HG03097 (cell line): Measurements from ENCODE around the gene CD44.
"Not testable (repeated sequence)": the region's sequence is repeated elsewhere in the genome, so short reads cannot be mapped to it uniquely, and the experiment has no call there.

ENCODE experiments used
- ATAC-seq: cut with Tn5 transposase; IDR thresholded peaks from one replicate; pipeline ENCODE4 v1.9.1; 2021; ENCODE audit not compliant: unreplicated experiment, low FRiP score

Gene CD44

GRCh38 chr11:35206616-35207015 is 67.6 kb downstream of the CD44 start:
- ATAC-seq = no peak

- no peak for ATAC-seq
These were observed 68.8 kb downstream of the CD44 start for GRCh38 chr11:35207471-35208403.

DNA sequence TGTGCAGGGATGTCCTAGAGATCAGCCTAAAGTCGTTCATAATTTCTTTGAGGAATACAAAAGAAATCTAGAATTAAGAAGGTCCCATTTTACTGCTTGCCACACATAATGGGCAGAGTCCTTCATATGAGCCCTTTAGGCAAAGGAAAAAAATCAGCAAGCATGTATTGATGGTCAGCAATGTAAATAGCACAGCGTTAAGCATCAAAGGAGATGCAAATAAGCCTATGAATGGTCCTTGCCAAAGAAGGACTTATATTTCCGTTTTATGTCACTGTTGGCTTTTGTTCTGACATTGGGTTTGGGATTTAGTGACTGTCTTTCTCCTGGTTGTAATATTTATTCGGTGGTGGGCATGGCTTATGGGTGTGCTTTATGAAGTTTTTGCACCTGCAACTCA is 69.8 kb downstream of the CD44 start:
- ATAC-seq = no peak

GRCh38 chr11:35210876-35211546 is 72.0 kb downstream of the CD44 start:
- ATAC-seq = no peak

GRCh38 chr11:35211952-35212351 is 73.0 kb downstream of the CD44 start:
- no peak for ATAC-seq

DNA sequence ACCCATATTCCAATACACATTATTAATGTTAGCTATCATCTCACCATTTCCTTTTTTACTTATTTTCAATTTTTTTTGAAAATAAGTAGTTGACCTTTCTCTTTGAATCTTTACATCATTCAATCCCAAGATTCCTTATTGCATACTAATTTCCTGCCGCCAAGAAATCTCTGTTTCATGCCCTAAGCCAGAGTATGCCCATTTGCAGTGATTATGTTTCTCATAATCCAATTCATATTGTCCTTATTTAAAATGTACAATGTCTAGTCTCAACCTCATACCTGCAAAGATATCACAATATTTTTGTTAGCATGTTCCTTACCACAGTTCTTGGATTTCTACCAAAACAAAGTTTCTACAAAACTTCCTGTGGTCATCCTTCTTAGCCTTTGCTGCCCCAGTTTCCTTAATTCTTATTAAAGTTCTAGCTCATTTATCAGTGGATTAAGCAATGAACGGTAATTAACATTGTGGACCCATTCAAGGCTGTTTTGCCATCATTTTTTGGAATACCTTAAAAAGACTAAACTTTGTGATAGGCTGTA is 75.3 kb downstream of the CD44 start:
- ATAC-seq = no peak

GRCh38 chr11:35214792-35215193 is 75.8 kb downstream of the CD44 start:
- no peak for ATAC-seq

DNA sequence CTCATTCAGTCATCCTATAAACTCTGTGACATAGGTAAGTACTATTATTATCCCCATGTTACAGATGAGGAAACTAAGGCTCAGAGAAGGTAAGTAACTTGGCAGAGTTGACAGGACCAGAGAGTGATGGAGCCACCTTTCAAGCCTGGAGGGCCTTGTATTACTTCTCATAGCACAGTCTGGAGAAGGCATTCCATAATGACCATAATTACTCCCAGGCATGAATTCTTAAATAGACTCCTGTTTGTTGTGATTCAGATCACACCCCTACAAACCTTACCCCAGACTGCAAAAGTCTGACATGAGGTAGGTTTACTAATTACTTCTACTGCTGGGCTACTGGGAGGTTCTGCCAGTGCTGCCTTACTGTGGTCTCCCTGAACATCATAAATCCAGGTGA is 77.0 kb downstream of the CD44 start:
- no peak for ATAC-seq

- ATAC-seq = no peak
These were observed 78.1 kb downstream of the CD44 start for GRCh38 chr11:35216962-35217678.

DNA sequence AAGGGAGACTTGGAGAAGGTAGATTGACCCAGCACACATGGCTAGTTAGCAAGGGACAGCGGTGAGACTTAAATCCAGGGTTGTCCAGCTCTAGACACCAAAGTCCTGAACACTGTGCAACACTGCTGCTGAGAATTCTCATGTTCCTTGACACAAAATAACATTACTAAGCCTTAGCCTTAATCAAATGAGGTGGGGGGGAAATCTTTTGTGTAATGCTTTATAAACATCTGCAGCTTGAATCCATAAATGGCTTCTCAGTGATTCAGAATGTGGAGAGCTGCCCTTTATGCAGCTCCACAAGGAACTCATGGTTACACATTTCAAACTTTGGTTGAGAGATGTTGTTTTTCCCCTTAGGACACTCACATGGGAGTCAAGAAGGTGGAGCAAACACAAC is 80.0 kb downstream of the CD44 start:
- ATAC-seq = no peak

DNA sequence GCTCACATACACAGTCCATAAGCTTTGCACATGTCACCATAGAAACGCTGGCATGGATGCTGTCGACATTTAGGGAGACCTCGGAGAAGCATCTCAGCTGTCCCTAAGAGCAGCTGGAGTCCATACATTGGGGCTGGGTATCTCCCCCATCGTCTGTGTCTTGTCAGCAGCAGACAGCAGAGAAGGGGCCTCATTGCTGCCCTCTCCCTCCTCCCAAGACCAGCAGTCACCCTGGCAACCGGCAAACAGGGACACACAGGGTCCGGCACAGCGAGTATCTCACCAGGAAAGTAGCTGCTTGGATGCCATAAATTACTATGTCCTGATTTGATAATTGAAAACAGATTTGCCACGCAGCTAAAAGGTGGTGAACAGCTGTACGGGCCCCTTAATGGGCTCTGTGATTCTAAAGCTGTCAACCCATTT is 84.4 kb downstream of the CD44 start:
- ATAC-seq = no peak

- no peak for ATAC-seq
These were observed 85.0 kb downstream of the CD44 start for GRCh38 chr11:35223991-35224390.

DNA sequence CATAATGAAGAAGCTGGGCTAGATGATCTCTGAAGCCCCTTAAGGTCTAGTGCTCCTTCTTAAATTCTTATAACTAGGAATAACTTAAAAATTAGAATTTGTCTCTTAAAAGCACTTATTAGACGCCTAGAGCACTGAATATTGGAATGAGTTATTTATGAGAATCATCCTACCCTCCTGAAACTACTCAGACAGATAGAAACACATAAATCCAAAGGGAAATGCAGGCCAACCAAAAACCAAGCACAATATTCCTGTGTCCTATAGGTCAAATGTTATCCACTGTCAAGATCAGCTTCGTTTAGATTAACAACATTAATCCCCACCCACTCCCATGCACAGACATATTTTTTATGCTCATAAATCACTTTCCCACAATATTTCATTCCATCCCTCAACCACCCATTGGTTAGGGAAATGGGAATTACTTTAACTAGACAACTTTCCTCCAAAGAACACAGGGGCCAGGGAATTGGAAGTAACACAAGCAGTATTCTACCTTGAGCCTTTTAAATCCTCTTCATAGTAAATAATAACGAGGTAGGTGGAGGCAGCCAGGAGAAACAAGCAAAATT is 87.1 kb downstream of the CD44 start:
- ATAC-seq = no peak

GRCh38 chr11:35226756-35227155 is 87.8 kb downstream of the CD44 start:
- ATAC-seq = not testable (repeated sequence)

- ATAC-seq = no peak
These were observed 88.8 kb downstream of the CD44 start for GRCh38 chr11:35227576-35228327.

- ATAC-seq = no peak
These were observed 89.4 kb downstream of the CD44 start for GRCh38 chr11:35228328-35228725.

- ATAC-seq = no peak
These were observed 91.4 kb downstream of the CD44 start for GRCh38 chr11:35230388-35230787.

DNA sequence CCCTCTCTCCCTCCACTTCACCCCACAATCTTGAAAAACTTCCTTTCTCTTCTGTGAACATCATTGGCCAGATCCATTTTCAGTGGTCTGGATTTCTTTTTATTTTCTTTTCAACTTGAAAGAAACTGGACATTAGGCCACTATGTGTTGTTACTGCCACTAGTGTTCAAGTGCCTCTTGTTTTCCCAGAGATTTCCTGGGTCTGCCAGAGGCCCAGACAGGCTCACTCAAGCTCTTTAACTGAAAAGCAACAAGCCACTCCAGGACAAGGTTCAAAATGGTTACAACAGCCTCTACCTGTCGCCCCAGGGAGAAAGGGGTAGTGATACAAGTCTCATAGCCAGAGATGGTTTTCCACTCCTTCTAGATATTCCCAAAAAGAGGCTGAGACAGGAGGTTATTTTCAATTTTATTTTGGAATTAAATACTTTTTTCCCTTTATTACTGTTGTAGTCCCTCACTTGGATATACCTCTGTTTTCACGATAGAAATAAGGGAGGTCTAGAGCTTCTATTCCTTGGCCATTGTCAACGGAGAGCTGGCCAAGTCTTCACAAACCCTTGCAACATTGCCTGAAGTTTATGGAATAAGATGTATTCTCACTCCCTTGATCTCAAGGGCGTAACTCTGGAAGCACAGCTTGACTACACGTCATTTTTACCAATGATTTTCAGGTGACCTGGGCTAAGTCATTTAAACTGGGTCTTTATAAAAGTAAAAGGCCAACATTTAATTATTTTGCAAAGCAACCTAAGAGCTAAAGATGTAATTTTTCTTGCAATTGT is 92.3 kb downstream of the CD44 start:
- ATAC-seq = no peak

DNA sequence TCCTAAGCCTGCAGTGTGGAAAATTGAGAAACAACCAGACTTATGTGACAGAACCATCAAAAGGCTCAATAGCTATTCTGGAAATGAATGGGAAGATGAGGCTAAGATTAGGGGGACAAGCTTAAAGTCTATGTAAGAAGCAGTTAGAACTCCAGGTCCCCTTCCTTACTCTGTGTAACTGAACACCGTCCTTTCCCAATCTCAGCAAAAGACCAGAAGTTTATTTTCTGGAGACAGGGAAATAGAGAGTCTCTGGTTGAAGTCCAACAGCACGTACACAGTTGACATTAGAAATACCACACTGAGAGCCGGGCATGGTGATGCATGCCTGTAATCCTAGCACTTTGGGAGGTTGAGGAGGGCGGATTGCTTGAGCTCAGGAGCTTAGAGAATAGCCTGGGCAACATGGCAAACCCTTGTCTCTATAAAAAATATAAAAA is 93.9 kb downstream of the CD44 start:
- ATAC-seq = no peak
